HL-60 (cell line): ENCODE results near the gene HOXA7.

Experiments
- DNase-seq, 2 experiments: peaks; one replicate each; pipeline ENCODE4 v3.0.0-alpha.2; 2010 to 2020; ENCODE audit warnings: low read depth in 1 of 2, low spot score in 1 of 2
- H3K27ac ChIP-seq: fragments of 250-450 bp; sonication (Bioruptor Pico); replicated peaks from 2 replicates; pipeline ENCODE4 v1.5.1; 2020; ENCODE audit warnings: mild to moderate bottlenecking, moderate library complexity
- H3K27me3 ChIP-seq: fragments of 250-450 bp; sonication (Bioruptor Pico); 2 replicates; pipeline ENCODE4 v1.5.1; 2021; ENCODE audit warnings: mild to moderate bottlenecking, moderate library complexity; ENCODE audit not compliant: insufficient read depth, poor library complexity, severe bottlenecking
- H3K4me3 ChIP-seq: replicated peaks from 2 replicates; pipeline ENCODE4 v1.5.1; 2011; ENCODE audit warnings: mild to moderate bottlenecking, control low read depth, low read length; ENCODE audit not compliant: insufficient read depth
- GABPA ChIP-seq: IDR thresholded peaks from 2 replicates; pipeline ENCODE4 v1.6.1; 2012; ENCODE audit warnings: low read depth
- POLR2AphosphoS5 ChIP-seq: IDR thresholded peaks from 2 replicates; pipeline ENCODE4 v1.6.1; 2012; ENCODE audit warnings: low read depth
- REST ChIP-seq: IDR thresholded peaks from 2 replicates; pipeline ENCODE4 v1.6.1; 2012; ENCODE audit warnings: low read depth; ENCODE audit not compliant: insufficient replicate concordance
- SPI1 ChIP-seq: IDR thresholded peaks from 2 replicates; pipeline ENCODE4 v1.6.1; 2012; ENCODE audit warnings: low read depth, mild to moderate bottlenecking, borderline replicate concordance
- TF ChIP-seq, protein P1 (sequence below): IDR thresholded peaks from one replicate; pipeline ENCODE4 v1.5.1; 2011; ENCODE audit warnings: low read length, control low read depth, inconsistent platforms; ENCODE audit not compliant: insufficient read depth

The HOXA7 gene

GRCh38 chr7:27151931-27152815 is 4.3 kb downstream of the HOXA7 start, which contains the start of gene HOXA3:
Gene HOXA3, minus strand, starts transcription at chr7:27152583. Its CDS starts 41,943 bp downstream, at chr7:27110640.
- peaks cover 66% of the 10 kb centered on the region for H3K27me3 ChIP-seq
- no peak for TF ChIP-seq POLR2AphosphoS5
- TF ChIP-seq SPI1, result no peak
- TF ChIP-seq GABPA, result no peak
- TF ChIP-seq, protein P1, sequence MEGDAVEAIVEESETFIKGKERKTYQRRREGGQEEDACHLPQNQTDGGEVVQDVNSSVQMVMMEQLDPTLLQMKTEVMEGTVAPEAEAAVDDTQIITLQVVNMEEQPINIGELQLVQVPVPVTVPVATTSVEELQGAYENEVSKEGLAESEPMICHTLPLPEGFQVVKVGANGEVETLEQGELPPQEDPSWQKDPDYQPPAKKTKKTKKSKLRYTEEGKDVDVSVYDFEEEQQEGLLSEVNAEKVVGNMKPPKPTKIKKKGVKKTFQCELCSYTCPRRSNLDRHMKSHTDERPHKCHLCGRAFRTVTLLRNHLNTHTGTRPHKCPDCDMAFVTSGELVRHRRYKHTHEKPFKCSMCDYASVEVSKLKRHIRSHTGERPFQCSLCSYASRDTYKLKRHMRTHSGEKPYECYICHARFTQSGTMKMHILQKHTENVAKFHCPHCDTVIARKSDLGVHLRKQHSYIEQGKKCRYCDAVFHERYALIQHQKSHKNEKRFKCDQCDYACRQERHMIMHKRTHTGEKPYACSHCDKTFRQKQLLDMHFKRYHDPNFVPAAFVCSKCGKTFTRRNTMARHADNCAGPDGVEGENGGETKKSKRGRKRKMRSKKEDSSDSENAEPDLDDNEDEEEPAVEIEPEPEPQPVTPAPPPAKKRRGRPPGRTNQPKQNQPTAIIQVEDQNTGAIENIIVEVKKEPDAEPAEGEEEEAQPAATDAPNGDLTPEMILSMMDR, result no peak
- no peak for DNase-seq
- no peak within 1 kb of the TSS for H3K27ac ChIP-seq
- peak within 1 kb of the TSS; percentile 44 for H3K4me3 ChIP-seq

DNA sequence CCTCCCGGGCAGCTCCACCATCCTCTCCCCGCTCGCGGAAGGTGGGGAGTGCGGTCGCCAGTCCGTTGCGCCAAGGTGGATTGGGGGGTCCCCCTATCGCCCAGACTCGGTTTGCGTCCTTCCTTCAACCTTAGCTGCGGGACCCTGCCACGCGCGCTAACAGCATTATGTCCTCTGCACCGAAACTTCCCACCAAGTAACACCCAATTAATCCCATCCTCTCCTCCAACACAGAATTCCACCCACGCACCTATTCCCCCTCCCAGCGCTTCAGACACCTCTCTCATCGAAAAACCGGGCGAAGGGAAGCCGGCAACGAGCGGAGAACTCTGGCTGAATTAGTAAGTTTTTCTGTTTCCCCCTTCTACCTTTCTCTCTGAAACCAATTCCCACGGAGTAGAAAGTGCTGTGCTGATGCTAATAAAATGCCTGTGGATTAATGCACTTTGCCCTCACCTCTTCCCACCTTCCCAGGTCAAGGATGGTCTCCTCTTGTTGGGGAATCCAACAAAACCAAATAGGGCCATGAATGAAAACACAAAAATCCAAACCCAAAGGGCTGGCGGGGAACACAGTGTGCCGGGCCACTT is 5.0 kb downstream of the HOXA7 start:
- Histone ChIP-seq H3K27ac (no peak overlapping the region), H3K4me3 (peak overlapping the region; percentile 44), H3K27me3 (peaks cover 63% of the 10 kb centered on the region)
- TF ChIP-seq POLR2AphosphoS5, result no peak
- TF ChIP-seq REST, result no peak
- no peak for TF ChIP-seq SPI1
- no peak for TF ChIP-seq GABPA
- TF ChIP-seq, protein P1, result no peak
- no peak for DNase-seq

DNA sequence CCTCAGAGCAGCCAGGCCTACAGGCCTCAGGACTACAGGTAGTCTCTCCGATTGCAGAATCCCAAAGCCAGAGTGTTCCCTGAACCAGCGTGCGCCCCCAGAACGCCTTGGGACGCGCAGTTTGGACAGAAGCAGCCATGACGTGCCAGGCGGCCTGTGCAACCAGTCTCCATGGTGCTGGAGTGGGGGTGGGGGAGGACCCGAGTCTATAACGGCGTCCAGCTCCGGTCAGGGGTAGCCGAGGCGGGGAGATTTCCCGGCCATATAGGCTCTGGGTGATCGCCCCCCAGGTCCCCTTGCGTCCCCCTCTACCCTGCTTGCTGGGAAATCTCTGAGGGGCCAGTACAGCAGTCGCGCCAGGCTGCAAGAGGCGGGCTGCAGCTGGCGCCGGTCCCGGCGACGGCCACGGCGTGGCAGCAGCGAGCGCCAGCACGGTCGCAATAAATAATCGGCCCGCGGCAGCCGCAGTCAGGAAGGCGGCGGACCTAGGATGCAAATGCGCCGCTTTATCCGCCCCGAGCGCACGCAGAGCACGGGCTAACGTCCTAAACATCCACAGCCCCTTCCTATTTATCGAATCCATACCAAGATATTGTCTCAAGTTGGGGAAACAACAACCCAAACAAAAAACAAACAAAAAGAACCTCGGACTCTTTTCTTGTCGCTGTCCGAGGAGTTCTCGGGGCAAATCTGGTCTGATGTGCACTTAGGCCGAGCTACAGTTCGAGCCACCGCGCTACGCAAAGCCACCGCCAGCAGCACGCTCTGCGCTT is 5.7 kb downstream of the HOXA7 start:
- H3K4me3 ChIP-seq, result peak overlapping the region; percentile 44
- TF ChIP-seq SPI1 (no peak), POLR2AphosphoS5 (0 out of 2 replicates have a peak, but pooled peaks have one; percentile 21), REST (peak; percentile 84), GABPA (no peak)
- TF ChIP-seq, protein P1, result peak; percentile 55
- H3K27ac ChIP-seq, result no peak overlapping the region
- H3K27me3 ChIP-seq, result peaks cover 59% of the 10 kb centered on the region
- DNase-seq, result peak in 1 of 2 experiments; percentile 60
